Hindlimb muscle (tissue), 1 donor: ENCODE measurements around the gene HIVEP2. TPM values are rescaled to one million over a fixed set of nuclear protein-coding genes. Genes with fewer than 3 reads are reported as not detected.

ENCODE experiments used
- polyA plus RNA-seq: library from polyadenylated mRNA; unstranded; fragments of 120-200 nt; gene quantifications from one replicate; pipeline ENCODE4 v1.2.1, GENCODE V29; 2013; ENCODE audit not compliant: insufficient read length

HIVEP2 gene
- polyA plus RNA-seq, 1 donor: 20.8 TPM

Other genes with a start within 250 kb of the HIVEP2 start
- gene AIG1, start 115.7 kb upstream of the HIVEP2 start, polyA plus RNA-seq: 35.9 TPM